Muscle of back (tissue), 11 donors: Measurements from ENCODE around the gene RIT2. TPM values are rescaled to one million over a fixed set of nuclear protein-coding genes. Genes with fewer than 3 reads are reported as not detected.

Experiments used
- DNase-seq, 3 donors: peaks; one replicate each; pipeline versions ENCODE4 v3.0.0 to v3.0.0-alpha.2; 2013
- polyA plus RNA-seq, 10 donors: library from polyadenylated mRNA; unstranded; fragments of 120-200 nt; gene quantifications; one replicate each; pipeline ENCODE4 v1.2.1, GENCODE V29; 2013; ENCODE audit not compliant: insufficient read length in 10 of 10

The RIT2 gene
- polyA plus RNA-seq, 10 donors: not detected

- no peak for DNase-seq
Measured at GRCh38 chr18:43092539-43092938, 22.9 kb downstream of the RIT2 start.

- no peak for DNase-seq
Measured at GRCh38 chr18:43081396-43081795, 34.1 kb downstream of the RIT2 start.

- DNase-seq: no peak
Measured at GRCh38 chr18:43080671-43081070, 34.8 kb downstream of the RIT2 start.

GRCh38 chr18:43079422-43079821, 36.1 kb downstream of the RIT2 start:
- DNase-seq: no peak

GRCh38 chr18:43078478-43079092, 36.9 kb downstream of the RIT2 start:
- no peak for DNase-seq

GRCh38 chr18:43077510-43078308, 37.8 kb downstream of the RIT2 start:
- no peak for DNase-seq

GRCh38 chr18:43073771-43074170, 41.7 kb downstream of the RIT2 start:
- DNase-seq: no peak

- DNase-seq: no peak
Measured at GRCh38 chr18:43068781-43069180, 46.7 kb downstream of the RIT2 start.

GRCh38 chr18:43067570-43067969, 47.9 kb downstream of the RIT2 start:
- no peak for DNase-seq

GRCh38 chr18:43061816-43062215, 53.7 kb downstream of the RIT2 start:
- DNase-seq: no peak

GRCh38 chr18:43061318-43061717, 54.2 kb downstream of the RIT2 start:
- DNase-seq: no peak

GRCh38 chr18:43060020-43060419, 55.5 kb downstream of the RIT2 start:
- peak in 1 of 3 donors; percentile 14 for DNase-seq

- DNase-seq: no peak
Measured at GRCh38 chr18:43054815-43055519, 60.5 kb downstream of the RIT2 start.

- peak; percentile 30 to 71 (median 35) for DNase-seq
Measured at GRCh38 chr18:43049021-43049420, 66.5 kb downstream of the RIT2 start.

- DNase-seq: no peak
Measured at GRCh38 chr18:43046322-43046721, 69.2 kb downstream of the RIT2 start.

- no peak for DNase-seq
Measured at GRCh38 chr18:43043626-43044025, 71.9 kb downstream of the RIT2 start.

GRCh38 chr18:43040281-43040680, 75.2 kb downstream of the RIT2 start:
- DNase-seq: peak in 1 of 3 donors; percentile 51

- no peak for DNase-seq
Measured at GRCh38 chr18:43034683-43035500, 80.6 kb downstream of the RIT2 start.

GRCh38 chr18:43031169-43031568, 84.3 kb downstream of the RIT2 start:
- no peak for DNase-seq

GRCh38 chr18:43029414-43029813, 86.1 kb downstream of the RIT2 start:
- no peak for DNase-seq

- no peak for DNase-seq
Measured at GRCh38 chr18:43022874-43023273, 92.6 kb downstream of the RIT2 start.

GRCh38 chr18:43017622-43018021, 97.9 kb downstream of the RIT2 start:
- no peak for DNase-seq
